Midbrain (tissue), 1 donor: Measurements from ENCODE around the gene NFX1.
A peak's percentile ranks its signal among the peaks of the same experiment; 100 is the strongest.
"Not testable (repeated sequence)": the region's sequence is repeated elsewhere in the genome, so short reads cannot be mapped to it uniquely, and the experiment has no call there.

Source experiments
- DNase-seq: peaks from one replicate; lab custom pipeline; 2025; lab: John Stamatoyannopoulos, UW

The NFX1 gene

DNA sequence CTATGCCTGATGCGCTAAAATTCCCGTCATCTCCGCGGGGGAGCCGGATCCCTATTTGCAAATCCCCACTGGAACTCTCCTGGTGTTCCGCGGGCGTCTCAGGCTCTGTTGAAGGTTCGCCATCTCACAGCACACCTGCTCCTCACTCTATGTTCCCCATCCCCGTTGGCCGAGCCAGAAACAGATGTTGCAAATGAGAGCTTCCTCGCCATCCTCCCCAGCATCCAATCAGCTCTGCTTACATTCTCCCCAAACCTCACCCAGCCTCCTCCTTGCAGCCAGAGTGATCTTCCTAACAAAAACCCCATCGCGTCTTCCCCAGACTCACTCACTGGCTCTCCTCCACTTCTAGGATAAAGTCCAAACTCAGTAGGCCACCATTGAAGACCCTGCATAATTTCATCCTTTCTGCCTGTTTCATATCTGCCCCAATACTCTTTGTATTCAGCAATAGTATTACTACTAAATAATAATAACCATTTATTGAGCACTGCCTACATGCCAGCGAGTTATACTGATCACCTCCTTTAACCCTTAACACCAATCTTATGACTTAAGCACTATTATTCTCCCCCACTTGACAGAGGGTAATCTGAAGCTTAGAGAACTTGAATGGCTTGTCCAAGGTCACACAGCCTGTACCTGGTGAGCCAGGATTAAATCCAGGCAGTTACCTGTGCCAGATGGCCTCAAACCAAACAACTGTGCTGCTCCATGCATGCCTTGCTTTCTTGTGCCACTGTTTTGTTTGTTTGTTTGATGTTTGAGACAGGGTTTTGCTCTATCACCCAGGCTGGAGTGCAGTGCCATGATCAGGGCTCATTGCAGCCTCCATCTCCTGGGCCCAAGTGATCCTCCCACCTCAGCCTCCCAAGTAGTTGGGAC lies 98.0 kb downstream of the NFX1 start:
- DNase-seq = no peak

DNA sequence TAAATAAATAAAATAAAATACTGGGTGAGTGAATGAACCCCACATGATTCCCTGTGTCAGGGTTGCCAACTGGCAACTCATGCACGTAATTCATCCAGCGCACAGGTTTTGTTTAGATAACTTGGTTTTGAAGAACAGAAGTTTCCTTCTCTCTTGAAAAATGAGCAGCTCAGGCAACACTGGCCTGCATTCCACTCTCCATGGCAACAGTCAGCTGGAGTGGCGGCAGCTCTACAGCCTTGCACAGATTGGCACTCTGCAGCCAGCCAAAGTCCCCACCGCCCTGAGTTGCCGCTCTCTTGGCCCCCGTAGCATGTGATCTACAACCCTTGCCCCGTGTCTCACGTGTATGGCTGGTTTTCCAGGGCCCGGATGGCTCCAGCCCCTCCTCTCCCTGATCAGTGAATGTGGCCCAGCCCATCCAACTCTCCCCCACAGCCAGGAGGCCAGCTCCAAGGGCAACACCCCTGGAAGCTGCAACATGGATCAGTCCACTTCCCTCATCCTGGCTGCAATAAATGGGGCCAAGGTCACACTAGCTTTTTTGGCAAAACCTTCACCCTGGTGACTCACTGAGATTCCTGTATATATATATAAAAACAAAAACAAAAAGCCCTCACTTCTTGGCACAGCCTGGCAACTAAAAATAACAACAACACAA lies 100.9 kb downstream of the NFX1 start:
- DNase-seq = peak; percentile 20

DNA sequence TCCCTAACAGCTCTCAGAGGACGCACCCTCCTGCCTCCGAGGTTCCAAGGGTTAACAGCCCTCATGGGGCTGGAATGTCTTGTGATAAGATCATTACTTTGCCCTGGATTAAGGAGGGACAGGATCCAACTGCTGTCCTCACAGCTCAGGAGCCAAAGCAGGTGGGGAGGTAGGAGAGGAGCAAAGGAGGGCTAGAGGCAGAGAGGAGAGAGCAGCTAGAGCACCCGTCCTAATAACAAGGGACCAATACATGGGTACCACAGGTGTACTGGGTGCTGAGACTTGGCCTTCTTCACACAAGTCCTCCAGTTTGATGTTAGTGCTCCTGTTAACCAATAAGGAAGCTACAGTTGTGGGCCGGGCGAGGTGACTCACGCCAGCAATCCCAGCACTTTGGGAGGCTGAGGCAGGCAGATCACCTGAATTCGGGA lies 102.3 kb downstream of the NFX1 start:
- not testable (repeated sequence) for DNase-seq

DNA sequence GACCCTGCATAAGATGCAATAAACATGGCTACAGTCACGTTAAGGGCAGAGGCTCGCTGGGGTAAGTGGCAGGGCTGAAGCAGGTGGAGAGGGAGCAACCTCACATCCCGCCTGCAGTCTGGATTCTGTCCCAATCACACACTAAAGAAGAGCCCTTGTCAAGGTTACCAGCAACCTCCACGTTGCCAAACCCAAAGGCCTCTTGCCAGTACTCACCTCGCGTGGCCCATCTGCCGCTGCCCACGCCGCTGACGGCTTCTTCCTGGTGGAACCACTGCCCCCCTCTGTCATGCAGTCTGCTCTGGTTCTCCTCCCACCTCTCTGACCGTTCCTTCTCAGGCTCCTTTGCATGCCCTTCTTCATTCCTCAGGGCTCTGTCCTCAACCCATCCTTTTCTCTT lies 103.3 kb downstream of the NFX1 start:
- no peak for DNase-seq

DNA sequence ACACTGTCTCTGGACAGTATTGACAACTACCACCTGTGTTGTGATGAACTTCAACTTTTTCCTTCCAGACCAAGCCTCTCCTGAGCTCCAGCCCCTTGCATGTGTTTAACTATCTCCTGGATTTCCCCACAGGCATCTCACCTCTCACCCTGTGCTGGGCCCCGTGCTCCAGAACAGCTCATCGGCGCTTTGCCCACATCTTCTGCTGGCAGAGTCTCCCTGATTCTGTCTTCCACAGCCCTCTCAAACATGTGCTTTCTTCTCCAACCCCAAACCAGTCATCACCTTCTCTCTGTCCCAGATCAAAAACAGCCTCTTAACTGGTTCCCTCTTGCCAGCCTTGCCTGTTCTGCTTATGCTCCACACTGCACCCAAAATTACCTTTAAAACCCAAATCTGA lies 103.7 kb downstream of the NFX1 start:
- not testable (repeated sequence) for DNase-seq

DNA sequence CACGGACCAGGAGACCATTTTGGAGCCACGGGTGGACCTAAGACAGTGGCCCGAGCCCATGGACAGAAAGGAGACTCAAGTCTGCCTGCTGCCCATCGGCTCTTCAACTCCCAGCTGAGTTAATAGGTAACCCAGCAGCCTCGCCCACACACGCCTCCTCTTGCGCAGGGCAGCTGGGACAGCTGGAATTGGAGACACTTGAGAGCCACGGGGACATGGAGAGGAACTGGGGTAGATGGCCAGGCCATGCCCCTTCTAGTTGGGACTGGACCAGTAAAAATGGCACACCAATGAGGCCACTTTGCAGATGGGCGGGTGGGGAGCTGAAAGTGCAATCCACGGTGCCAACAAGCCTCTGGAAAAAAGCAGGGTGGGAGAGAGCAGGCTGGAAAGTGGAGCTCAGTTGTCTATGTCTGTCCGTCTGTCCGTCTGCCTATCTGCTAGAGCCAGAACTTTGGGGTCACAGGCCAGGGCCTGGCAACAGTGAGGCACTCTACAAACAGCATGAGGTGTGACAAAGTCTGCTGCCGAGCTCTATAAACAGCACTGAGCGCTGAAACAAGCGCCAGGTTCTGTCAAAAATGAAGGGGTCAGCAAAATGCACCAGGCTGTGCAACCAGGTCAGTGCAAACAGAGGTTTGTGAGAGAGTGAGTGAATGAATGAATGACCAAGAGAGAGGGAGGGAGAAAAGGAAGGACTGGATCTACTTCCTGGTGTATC lies 105.0 kb downstream of the NFX1 start:
- not testable (repeated sequence) for DNase-seq

DNA sequence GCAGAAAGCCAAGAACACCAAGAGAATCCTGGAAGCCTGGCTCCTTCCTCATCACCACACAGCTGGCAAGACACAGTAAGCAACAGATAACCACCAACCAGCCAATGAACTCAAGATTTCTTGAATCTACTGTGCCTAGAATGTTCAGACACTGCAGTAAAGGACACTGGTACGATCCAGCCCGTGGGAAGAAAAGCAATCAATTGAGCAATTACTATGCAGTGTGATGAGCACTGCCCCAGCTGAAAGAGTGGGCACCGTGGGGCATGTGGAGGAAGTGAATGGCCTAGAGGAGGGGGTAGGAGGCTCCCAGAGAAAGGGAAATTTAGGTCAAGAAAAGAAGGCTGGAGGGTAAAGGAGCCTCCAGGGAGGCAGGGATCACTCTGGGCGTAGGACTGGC lies 107.5 kb downstream of the NFX1 start:
- DNase-seq = not testable (repeated sequence)

DNA sequence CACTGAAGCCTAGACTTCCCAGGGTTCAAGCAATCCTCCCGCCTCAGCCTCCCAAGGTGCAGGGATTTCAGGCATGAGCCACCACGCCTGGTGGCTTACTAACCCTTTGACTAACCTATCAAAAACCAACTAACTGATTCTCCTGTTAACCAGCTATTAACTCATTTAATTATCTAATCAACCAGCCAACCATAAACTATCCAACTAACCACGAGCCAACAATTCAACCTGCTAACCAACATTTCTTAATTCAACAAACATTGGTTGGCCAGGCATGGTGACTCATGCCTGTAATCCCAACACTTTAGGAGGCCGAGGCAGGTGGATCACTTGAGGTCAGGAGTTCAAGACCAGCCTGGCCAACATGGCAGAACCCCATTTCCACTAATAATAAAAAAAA lies 108.7 kb downstream of the NFX1 start:
- DNase-seq = not testable (repeated sequence)

DNA sequence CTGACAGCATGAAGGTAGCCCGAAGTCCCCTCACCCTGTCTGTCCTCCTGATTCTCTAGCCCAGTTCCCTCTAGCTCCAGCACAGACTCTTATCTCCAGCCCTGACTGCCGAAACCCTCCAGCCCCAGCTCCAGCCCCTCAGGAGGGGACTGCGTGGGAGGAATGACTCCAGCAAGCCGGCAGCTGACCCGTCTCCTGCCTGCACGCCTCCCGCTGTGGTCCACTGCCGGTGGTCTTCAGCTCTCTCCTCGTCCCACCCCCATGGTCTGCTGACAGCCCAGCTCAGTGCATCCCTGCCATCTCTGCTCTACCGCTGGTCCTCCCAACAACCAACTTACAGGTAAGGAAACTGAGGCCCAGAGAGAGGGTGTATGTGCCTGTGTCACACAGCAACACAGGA lies 111.5 kb downstream of the NFX1 start:
- DNase-seq = not testable (repeated sequence)

DNA sequence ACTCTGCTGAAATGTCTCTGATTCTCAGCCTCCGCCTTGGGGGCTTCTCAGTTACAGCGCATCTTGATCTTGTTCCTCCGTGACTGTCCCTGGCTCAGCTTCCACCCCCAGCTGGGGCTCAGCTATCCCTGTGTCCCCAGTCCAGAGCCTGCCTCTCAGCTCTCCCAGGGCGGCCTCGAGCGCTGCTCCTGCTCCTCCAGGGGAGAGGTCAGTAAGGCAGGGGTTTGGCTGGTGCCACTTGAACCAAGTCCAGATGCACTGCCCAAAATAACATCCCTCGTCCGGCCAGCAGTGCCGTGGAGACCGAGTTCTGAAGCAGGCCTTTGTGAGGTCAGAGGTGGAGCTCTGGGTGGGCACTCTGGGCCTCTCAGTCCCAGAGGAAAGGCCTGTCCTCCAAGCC lies 112.1 kb downstream of the NFX1 start, which contains the start of gene AQP7:
Gene AQP7, minus strand, starts transcription at position 198 of the 400 bp plus-strand sequence. CDS start 1,306 bp downstream, outside the sequence.
- DNase-seq = not testable (repeated sequence)

DNA sequence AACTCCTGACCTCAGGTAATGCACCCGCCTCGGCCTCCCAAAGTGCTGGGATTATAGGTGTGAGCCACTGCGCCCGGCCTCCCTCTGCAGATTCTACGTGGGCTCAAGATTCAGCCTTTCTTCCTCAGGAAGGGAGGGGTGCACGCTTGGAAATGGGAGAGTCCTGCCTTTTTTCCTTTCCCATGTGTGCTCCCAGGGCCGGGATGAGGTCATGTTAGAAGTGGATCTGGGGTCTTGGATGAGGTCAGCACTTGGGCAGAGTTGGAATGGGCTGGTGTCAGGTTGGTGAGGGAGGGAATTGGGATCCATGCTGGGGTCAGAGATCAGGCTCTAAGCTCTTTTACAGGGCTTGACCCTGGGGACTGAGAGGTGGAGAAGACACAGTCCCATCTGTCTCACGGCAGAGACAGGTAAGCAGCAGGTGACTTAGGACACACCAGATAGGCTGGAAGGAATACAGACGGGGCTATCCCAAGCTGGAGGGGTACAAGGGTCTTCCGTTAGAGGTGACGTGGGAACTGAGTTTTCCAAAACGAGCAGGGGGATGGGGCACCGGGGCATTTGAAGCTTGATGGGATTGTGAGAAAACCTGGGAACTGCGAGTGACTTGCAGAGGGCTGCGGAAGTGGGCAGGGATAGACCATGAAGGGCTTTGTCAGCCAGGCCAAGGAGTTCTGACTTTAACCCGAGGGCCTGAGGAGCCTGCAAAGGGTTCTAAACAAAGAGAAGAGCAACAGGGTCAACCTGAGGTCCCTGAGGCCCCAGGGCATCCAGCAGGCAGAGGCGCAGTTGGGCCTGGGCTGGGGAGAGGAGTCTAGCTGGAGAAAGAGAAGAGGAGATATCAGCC lies 113.8 kb downstream of the NFX1 start:
- no peak for DNase-seq

DNA sequence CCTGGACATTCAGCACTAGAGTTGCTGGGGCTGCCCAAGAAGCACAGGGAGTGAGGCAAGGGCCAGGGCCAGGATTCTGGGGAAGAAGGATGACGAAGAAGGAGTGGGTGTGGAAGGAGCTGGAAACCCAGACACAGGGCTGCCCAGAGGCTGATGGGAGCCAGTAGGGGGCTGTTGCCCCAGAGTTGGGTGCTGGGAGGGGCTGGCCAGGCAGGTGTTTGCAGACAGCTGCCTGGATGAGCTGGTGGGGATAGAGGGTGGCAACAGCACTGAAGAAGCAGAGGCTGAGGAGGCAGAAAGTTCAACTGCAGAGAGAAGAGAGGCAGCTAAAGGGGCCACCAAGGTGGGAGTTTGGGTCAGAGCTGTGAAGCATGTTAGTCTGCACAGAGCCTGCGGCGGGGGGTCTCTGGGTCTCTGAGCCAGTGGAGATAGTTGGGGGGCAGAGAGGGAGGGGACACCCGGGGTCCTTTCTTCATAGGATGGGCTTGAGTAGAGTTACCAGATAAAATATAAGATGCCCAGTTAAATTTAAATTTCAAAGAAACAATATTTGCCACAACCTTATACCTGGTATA lies 114.6 kb downstream of the NFX1 start:
- no peak for DNase-seq

DNA sequence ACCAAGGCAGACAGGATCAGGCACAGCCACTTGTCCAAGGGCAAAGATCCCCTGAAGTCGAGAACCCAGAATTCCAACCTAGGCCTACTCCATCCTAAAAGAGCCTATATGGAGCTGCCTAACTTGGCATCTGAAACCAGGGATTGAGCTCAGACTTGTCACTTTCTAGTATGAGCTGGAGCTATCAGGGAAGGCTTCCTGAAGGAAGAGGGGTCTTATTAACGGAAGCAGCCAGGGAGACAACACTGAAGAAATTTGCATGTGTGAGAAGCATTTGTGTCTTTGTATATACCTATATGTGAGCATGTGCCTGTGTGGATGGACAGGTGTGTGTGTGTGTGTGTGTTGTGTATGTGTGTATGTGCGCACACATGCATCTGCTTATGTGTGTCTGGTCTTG lies 116.7 kb downstream of the NFX1 start:
- no peak for DNase-seq

DNA sequence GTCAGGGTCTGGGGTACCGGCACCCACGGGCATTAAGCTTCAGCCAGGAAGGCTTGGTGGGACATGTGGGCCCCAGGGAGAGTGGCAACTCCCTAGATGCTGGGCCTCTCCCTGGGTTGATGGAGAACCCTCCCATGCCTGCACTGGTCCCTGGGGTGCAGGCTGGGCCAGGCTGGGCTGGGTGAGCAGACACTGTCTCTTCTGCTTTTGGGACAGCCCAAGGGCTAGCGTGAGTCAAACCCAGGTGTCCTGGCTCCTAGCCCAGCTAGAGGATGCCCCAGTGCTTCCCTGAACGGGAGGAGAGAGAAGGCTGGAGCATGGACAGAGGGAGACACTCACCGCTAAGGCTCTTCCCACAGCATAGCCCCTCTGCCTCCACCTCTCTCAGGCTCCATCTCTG lies 117.8 kb downstream of the NFX1 start:
- no peak for DNase-seq

DNA sequence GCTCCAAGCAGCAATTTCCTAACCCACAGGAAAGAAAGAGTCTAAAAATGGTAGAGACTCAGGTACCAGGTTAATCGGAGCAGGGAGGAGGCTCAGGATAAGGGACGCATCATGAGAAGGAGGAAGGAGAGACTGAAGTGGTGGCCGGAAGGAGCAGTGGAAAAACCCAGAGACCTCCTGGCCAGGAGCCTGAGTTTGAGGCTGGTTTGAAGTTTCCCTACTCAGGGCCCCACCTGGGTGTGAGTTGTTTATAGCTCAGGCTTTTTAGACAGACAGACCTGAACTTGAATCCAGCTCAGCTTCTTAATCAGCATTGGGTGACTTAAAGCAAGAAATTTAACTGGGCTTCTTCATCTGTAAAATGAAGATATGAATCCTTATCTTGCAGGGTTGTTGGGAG lies 124.0 kb downstream of the NFX1 start:
- no peak for DNase-seq

DNA sequence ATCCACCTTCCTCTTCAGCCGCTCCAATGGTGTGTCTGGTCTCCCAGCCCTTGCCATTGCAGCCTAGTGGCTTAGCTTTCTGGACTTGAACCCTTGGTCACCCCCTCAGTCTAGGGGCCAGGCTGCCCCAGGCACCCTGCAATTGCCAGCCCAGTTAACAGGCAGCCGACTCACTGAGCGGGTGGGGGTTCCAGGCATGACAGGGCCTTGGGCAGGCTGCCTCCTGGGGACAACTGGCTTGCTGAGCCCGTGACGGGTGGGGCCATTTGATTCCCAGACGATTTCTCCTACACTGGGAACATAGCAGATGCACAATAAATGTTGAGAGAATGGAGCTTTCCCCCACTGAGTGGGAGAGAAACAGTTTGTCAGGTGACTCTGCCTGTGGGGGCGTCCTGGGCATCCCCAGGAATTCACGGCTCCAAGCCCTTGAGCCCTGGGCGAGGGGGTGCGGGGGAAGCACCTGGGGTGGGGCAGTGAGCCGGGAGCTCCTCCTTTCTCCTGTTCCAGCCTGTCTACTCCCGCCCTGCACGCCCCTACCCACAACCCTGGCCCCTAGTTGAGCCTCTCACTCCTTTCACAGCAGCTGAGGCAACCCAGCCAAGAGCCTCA lies 124.7 kb downstream of the NFX1 start:
- no peak for DNase-seq

DNA sequence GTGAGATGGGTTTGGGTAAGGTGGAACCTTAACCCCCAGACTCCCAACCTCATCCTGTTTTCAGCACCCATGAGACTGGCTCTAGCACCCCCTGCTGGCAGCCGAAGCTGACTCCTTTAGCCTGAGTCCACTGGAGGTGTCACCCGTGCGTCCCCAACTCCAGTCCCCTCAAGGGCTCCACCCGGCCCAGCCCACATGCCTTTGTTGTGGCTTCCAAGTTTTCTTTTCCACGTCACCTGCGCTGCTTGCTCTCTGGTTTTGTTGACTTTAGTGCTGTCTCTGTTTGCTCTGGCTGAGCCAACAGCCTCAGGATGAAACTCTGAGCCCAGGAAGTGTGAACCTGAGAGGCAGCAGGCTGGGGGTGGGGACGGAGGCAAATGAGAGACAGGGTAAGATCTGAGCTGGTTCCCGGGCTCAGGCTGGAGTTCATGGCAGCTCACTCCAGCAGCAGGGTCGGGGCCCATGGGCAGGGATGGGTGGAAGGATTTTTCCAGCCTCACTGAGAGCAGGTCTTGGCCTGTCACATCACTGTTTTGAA lies 125.3 kb downstream of the NFX1 start:
- peak; percentile 19 for DNase-seq

DNA sequence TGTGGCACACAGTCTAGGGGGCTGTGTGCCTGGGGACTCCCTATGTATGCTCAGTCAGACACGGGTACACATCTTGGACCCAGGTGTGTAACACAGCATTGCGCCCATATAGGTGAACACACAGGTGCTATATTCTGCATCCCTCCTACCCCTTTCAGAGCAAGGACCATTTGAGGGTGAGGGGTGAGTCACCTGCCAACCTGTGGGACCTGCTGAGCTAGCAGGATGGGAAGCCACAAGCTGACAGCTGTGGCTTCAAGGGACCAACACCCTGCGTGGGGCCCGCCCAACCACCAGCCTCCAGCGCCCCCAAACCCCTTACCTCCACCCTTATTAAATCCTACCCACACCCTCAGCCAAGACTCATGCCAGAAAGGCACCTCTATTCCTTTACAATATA lies 126.7 kb downstream of the NFX1 start:
- DNase-seq = no peak

DNA sequence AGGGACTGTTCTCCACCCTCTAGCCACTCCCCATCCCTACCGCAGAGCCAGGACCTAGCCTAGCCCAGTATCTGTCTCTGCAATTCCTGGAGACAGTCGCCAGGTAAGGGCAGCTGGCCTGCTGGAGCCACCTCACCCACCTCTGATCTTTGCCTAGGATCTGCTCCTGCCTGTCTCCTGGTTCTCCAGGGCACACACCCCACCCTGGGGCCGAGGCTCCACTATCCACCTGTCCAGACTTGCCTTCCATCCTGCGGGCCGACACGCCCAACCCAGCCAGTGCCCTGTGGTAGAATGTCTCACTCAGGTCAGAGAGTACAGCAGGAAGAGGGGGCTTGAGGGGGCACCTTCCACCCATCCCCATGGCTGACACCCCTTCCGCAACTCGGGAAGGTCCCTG lies 127.8 kb downstream of the NFX1 start:
- DNase-seq = no peak

DNA sequence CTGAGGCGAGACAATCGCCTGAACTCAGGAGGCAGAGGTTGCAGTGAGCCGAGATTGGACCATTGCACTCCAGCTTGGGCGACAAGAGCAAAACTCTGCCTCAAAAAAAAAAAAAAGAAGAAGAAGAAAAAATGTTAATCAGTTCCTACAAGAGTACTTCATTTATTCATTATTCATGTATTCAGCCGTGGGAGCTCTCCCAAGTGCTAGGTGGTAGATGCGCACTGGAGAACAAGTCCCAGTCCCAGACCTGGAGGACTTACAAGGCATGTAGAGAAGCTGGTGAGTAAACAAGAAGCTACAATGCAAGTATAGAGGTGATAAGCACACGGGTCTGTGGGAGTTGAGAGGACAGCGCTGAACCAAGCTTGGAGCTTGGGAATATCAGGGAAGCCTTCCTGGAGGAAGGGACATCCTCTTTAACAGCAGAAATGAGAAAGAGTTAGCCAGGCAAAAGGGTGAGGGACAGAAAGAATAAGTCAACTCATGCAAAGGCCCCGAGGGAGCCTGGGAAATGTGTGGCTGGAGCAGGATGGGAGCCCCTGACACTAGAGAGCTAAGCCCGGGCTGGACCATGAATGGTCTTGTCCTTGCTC lies 129.5 kb downstream of the NFX1 start:
- DNase-seq = no peak
